HG02870 (cell line): ENCODE measurements around the gene CELA3A.
"Not testable (repeated sequence)": the region's sequence is repeated elsewhere in the genome, so short reads cannot be mapped to it uniquely, and the experiment has no call there.

Experiments used
- ATAC-seq: cut with Tn5 transposase; IDR thresholded peaks from one replicate; pipeline ENCODE4 v1.9.1; 2021; ENCODE audit warnings: mild to moderate bottlenecking, moderate library complexity; ENCODE audit not compliant: unreplicated experiment

The CELA3A gene

GRCh38 chr1:22012752-22013151 lies 11.3 kb downstream of the CELA3A start:
- not testable (repeated sequence) for ATAC-seq

GRCh38 chr1:22014575-22015206 lies 13.2 kb downstream of the CELA3A start:
- ATAC-seq = not testable (repeated sequence)

DNA sequence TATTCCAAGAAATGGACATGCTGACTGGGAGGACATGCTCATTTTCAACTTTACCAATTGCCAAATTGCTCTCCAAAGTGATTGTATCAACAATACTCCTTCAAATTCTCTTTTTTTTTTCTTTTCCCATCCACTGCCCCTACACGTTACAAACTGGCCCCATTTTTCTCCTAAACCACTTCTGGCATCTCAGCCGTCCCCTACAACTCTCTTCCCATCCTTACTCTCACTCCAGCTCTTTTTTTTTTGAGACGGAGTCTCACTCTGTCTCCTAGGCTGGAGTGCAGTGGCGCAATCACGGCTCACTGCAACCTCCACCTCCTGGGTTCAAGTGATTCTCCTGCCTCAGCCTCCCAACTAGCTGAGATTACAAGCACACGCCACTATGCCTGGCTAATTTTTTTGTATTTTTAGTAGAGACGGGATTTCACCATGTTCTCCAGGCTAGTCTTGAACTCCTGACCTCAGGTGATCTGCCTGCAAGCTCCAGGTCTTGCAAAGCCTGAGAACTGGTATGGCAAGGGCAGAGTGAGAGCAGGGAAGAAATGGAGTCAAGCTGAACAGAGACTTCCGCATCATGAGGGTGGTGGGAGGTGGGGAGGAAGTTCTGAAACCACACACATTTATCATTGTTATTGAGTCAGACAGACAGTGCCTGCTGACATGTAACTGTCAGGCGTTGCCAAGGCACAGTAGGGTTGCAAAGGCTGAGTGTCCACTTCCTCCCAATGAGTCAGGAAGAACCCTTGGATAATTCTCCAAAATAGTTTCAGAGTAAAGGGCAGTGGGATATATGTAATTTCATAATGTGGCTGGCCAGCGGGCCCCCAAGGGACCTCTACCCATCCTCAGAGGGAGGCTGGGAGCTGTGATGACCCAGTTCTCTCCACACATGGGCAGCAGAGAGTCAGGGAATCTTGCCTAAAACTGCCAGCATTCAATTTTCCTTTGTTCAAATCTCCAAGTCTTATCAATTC lies 17.4 kb downstream of the CELA3A start:
- ATAC-seq = peak; percentile 68

DNA sequence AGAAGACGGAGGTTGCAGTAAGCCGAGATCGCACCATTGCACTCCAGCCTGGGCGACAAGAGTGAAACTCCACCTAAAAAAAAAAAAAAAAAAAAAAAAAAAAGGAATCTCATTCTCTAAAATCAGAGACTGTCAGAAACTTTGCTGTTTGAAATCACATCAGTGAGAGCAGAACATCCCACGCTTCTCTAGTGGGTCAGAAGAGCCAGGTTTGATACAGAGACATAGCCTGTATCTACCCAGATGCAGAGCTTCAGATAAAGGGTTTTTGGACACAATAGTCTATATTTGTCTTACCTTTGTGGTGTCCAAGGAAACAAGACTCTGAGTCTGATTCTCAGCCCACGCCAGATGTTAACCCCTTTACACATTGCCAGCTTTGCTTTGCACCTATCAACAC lies 19.6 kb downstream of the CELA3A start:
- no peak for ATAC-seq

- peak; percentile 37 for ATAC-seq
Observed at GRCh38 chr1:22024485-22025367, 23.3 kb downstream of the CELA3A start.

- ATAC-seq = peak; percentile 59
Observed at GRCh38 chr1:22025368-22026155, 24.1 kb downstream of the CELA3A start.

DNA sequence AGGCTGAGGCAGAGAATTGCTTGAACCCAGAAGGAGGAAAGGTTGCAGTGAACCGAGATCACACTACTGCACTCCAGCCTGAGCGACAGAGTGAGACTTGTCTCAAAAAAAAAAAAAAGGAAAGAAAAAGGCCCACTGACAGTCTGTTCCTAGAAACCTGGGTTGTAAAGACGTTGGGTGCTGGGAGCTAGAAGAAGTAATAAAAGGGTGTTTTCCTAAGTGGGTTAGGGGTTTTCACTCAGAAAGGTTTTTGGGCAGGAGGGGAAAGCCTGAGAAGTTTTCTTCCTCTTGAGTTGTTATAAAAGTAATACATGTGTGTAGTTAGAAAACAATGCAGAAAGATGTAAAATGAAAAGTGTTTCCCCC lies 25.4 kb downstream of the CELA3A start:
- ATAC-seq = no peak

- ATAC-seq = no peak
Observed at GRCh38 chr1:22030057-22030456, 28.6 kb downstream of the CELA3A start.

DNA sequence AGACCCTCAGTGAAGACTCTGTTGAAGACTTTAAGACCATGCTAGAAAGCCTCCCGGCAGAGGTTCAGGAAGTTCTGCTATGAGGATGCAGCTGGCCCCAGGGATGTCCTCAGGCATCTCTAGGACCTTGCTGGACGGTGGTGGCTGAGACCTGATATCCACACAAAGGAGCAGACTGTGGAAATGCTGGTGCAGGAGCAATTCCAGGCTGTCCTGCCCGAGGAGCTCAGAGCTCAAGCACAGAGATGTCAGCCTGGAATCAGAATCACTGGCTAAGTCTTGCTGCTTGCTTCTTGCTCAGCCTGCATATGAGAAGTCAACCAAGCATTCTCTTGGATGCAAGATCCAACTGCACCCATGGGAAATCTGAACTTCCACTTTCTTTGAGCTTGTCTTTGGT lies 29.0 kb downstream of the CELA3A start:
- no peak for ATAC-seq

GRCh38 chr1:22031214-22031962 lies 29.9 kb downstream of the CELA3A start:
- no peak for ATAC-seq

- ATAC-seq = not testable (repeated sequence)
Observed at GRCh38 chr1:22034834-22035233, 33.4 kb downstream of the CELA3A start.

GRCh38 chr1:22037520-22037919 lies 36.1 kb downstream of the CELA3A start:
- no peak for ATAC-seq

GRCh38 chr1:22038036-22038435 lies 36.6 kb downstream of the CELA3A start:
- ATAC-seq = no peak

- peak; percentile 96 for ATAC-seq
Observed at GRCh38 chr1:22039594-22040285, 38.3 kb downstream of the CELA3A start.

DNA sequence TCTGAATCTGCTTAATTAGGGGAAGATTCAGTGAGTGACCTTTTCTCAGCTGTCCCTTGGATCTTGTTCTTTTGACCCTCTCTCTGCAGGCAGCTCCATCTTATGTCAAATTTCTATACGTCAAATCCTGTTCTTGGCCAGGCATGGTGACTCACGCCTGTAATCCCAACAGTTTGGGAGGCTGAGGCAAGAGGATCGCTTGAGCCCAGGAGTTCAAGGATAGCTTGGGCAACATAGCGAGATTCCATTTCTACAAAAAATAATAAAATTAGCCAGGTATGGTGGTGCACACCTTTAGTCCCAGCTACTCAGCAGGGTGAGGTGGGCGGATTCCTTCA lies 38.8 kb downstream of the CELA3A start:
- ATAC-seq = no peak

DNA sequence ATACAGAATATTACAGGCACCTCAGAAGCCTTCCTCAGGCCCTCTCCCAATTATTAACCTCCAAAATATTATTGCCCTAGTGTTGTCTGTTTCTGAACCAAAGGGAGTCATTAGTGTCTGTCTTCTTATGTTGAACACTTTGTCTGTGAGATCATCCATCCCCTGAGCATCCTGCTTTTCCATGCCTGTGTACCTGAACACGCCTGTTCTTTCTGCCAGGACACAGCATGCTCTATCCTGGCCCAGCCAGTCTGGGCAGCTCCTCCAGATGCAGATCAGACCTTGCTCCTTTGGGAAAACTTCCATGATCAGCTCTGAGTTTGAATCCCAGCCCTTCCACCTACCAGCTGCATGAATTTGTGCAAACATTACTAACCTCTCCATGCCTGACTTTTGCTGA lies 40.0 kb downstream of the CELA3A start:
- no peak for ATAC-seq

- no peak for ATAC-seq
Observed at GRCh38 chr1:22043198-22043769, 41.8 kb downstream of the CELA3A start.

- ATAC-seq = no peak
Observed at GRCh38 chr1:22044690-22045420, 43.4 kb downstream of the CELA3A start.
